NCI-H2029 (cell line): ENCODE data around the gene FIZ1.

Experiments
- DNase-seq: peaks from one replicate; lab custom pipeline; 2025; lab: John Stamatoyannopoulos, UW

Gene FIZ1, protein sequence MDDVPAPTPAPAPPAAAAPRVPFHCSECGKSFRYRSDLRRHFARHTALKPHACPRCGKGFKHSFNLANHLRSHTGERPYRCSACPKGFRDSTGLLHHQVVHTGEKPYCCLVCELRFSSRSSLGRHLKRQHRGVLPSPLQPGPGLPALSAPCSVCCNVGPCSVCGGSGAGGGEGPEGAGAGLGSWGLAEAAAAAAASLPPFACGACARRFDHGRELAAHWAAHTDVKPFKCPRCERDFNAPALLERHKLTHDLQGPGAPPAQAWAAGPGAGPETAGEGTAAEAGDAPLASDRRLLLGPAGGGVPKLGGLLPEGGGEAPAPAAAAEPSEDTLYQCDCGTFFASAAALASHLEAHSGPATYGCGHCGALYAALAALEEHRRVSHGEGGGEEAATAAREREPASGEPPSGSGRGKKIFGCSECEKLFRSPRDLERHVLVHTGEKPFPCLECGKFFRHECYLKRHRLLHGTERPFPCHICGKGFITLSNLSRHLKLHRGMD

DNA sequence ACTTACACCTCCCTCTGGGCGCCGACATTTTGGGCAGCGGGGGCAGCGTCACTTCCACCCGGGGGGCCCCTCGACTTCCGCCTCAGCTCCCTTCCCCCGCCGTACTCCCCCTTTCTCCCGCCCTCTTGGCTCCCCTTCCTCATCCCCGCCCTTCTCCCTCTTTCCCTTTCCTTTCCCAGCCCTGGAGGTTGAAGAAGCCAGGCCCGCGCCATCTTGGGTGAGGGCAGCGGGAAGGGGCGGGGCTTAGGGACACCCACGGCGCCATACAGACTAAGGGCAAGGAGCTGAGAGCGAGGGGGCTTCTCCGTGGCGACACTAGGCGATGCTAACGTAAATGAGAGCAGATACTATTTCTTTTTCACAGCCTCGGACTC lies at the start of gene FIZ1:
Gene FIZ1, minus strand, starts transcription at position 50 of the 374 bp plus-strand sequence. CDS start 1,652 bp downstream, outside the sequence.
- peak; percentile 96 for DNase-seq

DNA sequence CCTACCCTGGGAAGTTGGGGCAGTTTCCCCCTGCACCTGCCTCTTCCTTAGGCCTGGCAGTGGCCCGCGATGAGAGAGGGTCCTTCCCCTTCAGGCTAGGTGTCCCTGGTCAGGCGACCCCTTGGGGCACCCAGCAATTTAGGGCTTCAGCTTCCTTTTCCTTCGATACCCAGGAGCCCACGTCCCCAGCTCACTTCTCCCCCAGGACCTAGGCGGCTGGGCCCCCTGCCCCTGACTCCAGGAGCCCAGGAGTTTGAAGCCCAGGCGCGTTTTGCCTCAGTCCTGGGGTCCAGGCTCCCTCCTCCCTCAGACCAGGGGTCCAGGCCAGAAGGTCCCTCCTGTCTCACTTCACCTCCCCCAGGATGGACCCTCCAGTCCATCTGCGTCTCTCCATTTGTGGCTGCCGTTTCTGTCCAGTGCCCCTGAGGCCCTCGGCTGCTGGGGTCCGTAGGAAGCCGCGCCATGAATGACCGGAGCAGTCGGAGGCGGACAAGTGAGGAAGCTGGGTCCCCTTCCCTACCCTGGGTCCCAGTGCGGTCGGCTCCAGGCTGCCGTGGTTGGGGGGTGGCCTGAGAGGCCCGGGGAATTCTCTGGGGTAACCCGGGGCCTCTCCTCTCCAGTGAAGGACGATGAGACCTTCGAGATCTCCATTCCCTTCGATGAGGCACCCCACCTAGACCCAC lies 49.4 kb upstream of the FIZ1 start:
- no peak for DNase-seq

DNA sequence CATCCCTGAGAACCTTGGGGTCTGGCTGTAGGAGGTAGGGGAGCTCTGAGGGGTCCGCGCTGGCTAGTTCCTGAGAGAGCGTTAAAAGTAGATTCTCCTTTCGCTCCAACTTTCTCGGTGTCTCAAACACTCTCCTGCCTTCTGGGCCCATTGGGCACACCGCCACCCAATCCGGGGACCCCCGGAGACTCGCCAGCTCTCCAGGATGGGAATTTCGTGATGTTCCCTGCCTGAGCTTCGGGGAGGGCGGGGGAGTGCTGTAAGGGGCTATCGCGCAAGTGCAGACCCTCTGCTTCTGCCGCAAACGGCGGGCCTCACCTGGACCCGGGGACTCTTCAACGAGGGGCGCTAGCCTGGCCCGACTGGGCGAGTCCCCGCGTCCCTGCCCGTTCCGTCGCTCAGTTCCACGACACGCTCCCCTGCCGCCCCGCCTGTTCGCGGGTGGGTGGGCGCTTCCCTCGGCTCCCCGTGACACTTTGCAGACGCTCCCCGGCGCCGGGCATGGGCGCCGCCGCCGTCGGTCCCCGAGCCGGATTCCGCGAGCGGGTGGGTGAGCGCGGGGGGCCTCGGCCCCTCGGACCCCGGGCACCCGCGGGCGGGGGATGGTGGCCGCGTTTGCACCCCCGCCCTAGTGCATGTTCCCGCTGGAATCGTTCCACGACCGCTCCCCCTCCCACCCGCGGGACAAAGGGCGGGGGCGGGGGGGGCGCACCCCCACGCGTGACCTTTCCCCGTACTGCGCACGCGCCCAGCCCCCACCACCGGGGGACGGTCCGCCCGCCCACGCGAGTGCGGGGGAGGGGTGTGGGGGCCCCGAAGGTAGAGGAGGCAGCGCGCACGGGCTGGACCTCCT lies 48.6 kb upstream of the FIZ1 start, which contains the start of gene CCDC106:
Gene CCDC106, plus strand, starts transcription at position 481 of the 853 bp plus-strand sequence. CDS start 835 bp downstream, outside the sequence.
- DNase-seq, result no peak

DNA sequence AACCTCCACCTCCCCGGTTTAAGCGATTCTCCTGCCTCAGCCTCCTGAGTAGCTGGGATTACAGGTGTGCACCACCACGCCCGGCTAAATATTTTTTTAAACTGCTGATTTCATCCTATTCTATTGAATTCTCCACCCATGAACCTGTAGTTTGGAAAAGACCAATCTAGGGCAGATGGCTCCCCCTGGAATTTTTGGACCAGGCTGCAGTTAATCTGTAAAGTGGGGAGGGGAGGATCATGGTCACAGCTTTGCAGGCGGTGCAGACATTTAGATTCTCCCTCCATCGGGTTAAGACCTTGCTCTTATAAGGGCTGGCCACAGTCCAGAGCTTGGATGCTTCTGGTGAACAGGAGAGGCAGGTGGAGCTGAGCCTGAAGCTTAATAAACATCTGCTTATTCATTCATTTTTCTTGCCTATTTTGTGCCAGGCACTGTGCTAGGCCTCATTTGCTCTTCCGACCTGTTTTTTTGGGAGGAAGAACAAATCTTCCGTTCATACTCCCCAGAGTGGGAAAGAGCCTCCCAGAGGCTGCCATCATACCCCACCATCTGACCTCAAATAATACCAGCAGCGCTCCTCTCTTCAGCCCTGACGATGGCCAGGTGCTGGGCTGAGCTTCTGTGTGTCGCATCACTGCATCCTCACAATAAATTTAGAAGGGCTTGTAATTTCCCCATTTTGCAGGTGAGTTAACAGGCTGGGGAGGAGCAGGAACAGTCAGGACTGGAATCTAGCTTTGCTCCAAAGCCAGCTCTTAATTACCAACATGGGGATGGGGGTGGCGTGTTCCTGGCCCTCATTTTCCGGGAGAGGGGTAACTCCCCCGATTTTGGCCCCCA lies 47.8 kb upstream of the FIZ1 start:
- peak; percentile 35 for DNase-seq

DNA sequence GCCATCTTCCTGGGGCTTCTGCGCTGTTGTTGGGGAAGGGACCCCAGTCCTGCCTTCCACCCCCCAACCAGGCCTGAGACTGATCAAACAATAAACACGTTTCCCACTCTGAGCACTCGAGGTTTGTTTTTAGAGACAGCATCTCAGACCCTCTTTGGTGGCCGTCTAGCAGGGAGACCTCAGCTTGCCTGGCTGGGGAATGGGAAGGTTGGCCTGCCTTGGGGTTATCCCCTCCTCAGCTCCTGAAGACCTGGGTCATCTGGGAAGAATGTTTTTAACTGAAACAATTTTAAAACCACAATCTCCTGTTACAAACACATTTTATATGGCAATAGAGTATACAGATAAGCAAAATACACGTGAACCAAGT lies 46.2 kb upstream of the FIZ1 start:
- no peak for DNase-seq

DNA sequence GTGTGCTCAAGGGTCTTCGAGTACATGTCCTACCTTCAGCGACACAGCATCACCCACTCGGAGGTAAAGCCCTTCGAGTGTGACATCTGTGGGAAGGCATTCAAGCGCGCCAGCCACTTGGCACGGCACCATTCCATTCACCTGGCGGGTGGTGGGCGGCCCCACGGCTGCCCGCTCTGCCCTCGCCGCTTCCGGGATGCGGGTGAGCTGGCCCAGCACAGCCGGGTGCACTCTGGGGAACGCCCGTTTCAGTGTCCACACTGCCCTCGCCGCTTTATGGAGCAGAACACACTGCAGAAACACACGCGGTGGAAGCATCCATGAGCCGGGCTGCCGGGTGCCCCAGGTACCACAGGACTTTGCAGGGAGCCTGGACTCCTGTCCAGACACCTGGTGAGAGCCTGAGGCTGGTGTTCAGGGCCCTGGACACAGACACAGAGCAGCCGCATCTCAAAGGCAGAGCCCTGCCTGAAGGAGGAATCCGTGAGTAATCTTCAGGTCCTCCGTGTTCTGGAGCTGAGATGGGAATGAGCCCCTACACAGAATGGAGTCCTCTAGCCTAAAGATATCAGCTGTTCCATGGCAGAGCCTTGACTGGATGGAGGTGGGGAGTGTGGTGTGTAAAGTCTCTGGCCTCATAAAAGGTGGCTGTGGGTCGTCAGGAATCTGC lies 45.7 kb upstream of the FIZ1 start:
- no peak for DNase-seq

DNA sequence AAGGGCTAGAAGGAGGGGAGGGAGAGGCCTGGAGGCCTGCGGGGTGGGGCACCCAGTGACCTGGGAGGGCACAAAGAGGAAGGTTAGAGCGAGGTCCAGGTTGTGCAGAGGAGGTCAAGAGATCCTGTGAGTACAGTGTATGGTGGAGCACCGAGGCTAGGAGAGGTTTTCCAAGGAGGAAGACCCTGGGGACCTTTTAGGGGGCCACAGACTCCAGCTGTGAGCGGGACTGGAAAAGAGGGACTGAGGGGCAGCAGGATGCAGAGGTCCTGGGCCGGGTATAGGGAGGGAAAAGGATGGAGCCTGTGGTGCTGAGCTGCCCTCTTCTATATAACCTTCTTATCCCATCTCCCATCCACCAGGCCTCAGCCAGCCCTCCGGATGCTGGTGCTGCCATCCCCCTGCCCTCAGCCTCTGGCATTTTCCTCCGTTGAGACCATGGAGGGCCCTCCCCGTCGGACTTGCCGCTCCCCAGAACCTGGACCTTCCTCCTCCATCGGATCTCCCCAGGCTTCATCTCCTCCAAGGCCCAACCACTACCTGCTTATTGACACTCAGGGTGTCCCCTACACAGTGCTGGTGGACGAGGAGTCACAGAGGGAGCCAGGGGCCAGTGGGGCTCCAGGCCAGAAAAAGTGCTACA lies 45.0 kb upstream of the FIZ1 start:
- DNase-seq, result no peak

DNA sequence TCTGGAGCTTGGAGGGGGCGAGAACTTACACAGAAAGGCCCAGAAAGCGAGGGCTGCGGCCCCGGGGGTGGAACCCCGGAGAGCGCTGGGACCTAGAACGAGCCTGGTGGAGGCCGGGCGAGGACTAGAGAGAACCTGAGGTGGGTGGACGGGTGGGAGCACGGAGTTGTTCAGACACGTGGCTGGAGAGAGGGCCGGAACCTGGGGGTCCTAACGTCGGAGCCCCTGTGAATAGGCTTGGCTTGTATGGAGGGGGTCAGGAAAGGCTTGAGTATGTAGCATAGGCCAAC lies 44.5 kb upstream of the FIZ1 start:
- DNase-seq, result no peak

DNA sequence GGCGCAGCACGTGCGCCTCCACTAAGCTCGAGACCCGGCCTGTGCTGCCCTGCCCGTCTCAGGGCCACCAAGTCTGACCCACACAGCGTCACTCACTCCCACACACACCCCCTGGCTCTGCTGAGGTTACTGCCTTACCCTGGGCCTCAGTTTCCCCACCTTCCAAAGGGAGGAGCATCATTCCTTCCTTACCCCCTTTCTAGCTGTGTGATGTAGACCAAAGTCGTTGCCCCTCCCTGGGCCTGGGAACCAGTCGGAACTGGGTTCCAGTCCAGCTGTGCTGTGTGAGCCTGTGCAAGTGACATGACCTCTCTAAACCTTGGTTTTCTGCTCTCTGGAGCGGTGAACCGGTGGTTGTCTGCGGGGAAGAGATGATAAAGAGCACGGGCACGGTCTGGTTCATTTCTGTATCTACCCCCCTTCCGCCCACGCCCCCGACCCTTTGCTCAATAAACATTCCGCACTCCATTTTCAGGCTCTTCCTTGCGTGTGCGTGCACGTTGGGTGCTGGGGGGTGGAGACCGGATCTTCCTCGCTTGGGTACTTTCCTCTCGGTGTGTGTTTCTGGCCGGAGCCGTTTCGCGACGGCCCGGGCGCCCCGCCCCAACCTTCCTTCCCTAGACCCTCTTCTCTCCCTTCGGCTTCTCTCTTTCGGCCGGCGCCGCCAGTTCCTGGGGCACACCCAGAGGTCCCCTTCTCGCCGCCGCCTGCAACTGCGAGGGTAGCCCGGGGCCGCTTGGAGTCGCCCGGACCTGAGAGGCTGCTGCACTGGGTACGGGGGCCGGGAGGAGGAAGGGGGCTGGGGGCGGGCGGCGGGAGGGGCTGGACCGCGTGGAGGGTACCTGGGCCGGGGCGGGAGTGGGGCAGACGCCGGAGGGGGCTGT lies 43.9 kb upstream of the FIZ1 start, which contains the start of gene ZNF581:
Gene ZNF581, plus strand, starts transcription at position 647 of the 884 bp plus-strand sequence. CDS start 923 bp downstream, outside the sequence.
- peak; percentile 60 for DNase-seq

DNA sequence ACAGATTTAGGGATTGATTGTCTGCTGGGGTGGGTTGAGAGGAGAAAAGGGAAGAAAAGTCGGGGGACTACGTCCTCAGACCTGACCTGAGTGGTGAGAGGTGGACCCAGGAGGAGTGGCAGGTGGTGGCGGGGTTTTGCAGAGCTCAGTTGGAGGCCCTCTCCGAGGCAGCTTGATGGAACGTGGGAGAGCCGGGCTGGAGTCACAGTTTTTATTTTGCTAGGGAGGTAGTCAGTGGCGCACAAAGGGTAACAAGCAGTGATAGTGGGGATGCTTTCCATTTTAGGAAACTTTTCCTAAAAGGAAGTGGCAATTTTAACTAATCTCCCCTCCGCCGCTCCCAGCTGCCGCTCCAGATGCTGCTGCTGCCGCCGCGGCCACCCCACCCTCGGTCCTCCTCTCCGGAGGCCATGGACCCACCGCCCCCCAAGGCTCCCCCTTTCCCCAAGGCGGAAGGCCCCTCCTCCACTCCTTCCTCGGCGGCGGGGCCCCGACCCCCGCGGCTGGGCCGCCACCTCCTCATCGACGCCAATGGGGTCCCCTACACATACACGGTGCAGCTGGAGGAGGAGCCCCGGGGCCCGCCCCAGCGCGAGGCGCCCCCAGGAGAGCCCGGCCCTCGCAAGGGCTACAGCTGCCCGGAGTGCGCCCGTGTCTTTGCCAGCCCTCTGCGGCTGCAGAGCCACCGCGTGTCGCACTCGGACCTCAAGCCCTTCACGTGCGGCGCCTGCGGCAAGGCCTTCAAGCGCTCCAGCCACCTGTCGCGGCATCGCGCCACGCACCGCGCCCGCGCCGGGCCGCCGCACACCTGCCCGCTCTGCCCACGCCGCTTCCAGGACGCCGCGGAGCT lies 43.1 kb upstream of the FIZ1 start:
- no peak for DNase-seq

DNA sequence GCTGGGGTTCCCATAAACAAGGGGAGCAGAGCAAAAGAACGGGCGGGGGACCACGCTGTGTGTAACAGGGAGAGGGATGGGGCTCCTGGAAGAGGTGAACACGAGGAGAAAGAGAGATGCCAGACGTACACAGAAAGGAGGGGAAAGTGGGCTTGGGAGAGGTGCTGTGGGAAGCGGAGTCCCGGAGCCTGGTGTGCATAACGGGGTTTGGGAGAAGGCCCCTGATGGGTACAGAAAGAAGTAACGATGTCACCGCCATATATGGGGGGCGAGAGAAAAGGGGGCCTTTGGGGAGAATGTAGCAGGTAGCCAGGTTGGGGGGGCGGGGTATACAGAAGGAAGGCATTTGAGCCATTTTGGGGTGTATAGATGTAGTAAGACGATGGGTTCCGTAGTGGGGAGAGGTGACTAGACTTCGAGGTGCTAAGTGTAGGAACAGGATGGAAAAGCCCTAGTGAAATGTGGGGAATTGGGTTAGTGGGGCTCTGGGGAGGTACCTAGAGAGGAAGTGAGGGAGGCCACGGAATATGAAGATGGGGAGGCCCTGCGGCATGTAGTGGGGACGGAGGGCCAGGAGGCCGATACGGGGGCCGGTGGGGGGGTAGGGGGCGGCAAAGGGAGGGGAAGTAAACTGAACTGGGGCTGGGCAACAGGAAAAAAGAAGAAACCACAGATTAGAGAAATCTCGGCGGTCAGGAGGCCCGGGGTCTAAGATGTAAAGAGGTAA lies 42.3 kb upstream of the FIZ1 start:
- no peak for DNase-seq

DNA sequence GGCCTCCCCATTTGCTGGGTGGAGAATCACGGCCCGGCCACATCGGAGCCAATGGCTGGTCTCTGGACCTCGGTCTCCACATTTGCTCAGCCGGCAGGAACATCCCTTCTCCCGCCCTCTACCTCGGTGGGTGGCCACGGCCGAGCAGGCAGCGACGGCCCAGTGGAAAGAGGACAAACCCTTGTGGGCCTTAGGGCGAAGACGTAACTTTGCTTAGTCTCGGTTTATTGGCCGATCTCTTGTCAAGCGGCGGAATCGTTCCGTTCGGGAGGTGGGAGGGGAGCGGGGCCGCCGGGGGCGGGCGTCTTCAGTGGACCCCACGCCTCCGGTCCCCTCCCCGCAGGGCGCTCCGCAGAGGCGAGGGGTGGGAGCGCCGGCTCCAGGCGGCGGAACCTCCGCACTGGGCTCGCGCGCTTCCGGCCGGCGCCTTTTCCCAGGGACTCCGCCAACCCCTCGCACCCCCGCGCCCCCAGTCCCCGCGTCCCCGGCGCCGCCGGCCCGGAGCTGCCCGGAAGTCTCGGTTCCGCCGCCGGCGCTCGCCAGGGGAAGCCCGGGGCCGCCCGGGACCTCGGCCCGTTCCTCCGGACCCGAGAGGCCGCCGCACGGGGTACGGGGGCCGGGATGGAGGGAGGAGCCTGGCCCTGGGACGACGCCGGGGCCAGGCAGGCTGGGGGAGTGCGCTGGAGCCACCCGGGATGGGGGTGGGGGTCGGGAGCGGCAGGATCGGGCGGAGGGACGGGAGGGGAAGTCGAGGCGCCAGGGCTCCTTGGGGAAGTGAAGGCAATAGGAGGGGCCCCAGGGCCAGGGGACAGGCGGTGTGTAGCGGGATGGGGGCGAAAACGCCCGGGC lies 41.5 kb upstream of the FIZ1 start, which contains the start of gene ZNF580:
Gene ZNF580, plus strand, starts transcription at position 426 of the 849 bp plus-strand sequence. CDS start 1,507 bp downstream, outside the sequence.
- DNase-seq, result peak; percentile 53

DNA sequence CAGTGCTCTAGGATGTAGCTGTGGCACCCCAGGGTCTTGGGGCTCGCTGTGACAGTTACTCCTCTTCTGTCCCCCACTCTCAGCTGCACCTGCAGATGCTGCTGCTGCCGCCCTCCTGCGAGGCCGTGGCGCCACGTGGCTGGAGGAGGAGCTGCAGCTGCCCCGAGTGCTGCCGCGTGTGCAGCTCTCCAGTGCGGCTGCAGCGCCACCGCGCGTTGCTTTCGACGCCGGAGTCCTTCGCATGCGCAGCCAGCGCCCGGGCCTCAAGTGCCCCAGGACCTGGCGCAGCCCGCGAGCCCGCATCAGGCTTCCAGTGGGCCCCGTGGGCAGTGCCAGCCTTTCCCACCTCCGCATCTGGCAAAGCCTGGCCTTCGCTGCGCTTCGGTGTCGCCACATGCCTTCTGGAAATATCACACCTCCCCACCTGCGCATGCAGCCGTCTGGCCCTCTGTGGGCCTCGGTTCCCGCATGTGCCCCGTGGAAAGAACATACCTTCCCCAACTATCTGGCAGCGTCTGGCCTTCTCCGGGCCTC lies 40.8 kb upstream of the FIZ1 start:
- peak; percentile 47 for DNase-seq

DNA sequence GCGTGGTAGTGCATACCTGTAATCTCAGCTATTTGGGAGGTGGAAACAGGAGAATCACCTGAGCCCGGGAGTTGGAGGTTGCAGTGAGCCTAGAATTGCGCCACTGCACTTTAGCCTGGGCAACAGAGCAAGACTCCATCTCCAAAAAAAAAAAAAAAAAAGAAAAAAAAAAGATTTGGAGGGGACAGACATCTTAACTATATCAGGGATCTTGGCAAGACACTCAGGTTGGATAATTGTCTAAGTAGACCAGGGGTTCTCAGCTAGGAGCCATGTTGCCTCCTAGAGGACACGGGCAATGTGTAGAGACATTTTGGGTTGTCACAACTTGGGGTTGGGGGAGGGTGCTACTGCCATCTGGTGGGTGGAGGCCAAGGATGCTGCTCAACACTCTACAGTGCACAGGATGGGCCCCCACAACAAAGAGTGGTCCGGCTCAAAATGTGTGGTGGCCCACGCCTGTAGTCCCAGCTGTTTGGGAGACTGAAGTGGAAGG lies 39.6 kb upstream of the FIZ1 start:
- no peak for DNase-seq

DNA sequence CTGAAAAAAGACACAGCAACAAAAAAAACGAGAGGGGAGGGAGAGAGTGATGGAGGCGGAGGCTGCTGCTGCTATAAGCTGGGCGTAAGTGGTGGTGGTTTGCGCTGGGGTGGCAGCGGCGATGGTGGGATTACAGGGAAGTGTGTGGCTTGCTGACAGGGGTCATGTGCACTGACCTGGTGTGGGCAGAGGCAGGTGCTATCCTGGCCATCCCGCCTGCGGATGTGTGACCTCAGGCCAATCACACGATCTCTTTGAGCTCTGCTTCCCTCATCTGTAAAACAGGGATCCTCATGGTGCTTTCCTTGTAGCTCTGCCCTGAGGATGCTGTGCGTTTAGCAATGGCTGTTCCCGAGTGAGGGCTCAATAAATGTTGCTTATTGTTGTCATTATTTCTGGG lies 38.2 kb upstream of the FIZ1 start:
- DNase-seq, result no peak

DNA sequence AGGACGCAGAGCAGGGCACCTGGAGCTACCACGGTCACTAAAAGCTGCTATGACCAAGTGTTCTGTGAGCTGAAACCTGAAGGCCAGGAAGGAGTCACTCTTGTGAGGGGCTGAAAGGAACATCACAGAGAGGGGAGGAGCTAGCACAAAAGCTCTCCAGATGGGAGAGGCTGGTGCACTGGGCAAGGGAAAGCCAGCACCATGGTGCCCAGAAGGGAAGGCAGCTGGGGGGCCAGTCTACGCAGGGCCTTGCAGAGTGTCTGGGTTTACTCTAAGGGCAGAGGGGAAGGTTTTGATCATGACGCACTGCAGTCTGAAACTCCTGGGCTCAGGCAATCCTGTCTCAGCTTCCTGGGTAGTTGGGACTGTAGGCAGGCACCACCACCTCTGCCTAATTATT lies 37.4 kb upstream of the FIZ1 start:
- DNase-seq, result no peak
